Left cardiac atrium (tissue), 4 donors: ENCODE data around the gene NXT1. TPM values are rescaled to one million over a fixed set of nuclear protein-coding genes. Genes with fewer than 3 reads are reported as not detected.

Experiments
- ATAC-seq, 2 donors: fragments of 200-7000 bp; cut with Tn5 transposase; one replicate each; pipeline ENCODE4 v1.9.1; 2020; ENCODE audit warnings: mild to moderate bottlenecking in 2 of 2, moderate library complexity in 2 of 2
- DNase-seq: peaks from one replicate; pipeline ENCODE4 v3.0.0-alpha.2; 2020
- intact Hi-C, 2 donors: fragments of 100-400 bp; cut with DNase I; formaldehyde crosslinking; loops; one replicate each; pipeline versions ENCODE4 v1.14.1 to v1.15.1; 2022 to 2023
- total RNA-seq, 2 donors: library from RNA; stranded (reverse); fragmentation: NEBNext Ultra II Directional; extraction: Animal tissue kit (Norgen Biotek cat#: 25700); gene quantifications; one replicate each; pipeline ENCODE4 v1.2.1, GENCODE V29; 2021
- donor health status: DM: no; HTN: yes; CAD: no.
- donor health status: DM: no; HTN: yes; CAD: no; lungs with severe emphysema.
- donor health status: DM: yes; HTN: yes; CAD: no.
- donor health status: Dilated cardiomyopathy.

Gene NXT1
- total RNA-seq, 2 donors from 2014 or later, result 9.3 to 14.1 TPM

DNA sequence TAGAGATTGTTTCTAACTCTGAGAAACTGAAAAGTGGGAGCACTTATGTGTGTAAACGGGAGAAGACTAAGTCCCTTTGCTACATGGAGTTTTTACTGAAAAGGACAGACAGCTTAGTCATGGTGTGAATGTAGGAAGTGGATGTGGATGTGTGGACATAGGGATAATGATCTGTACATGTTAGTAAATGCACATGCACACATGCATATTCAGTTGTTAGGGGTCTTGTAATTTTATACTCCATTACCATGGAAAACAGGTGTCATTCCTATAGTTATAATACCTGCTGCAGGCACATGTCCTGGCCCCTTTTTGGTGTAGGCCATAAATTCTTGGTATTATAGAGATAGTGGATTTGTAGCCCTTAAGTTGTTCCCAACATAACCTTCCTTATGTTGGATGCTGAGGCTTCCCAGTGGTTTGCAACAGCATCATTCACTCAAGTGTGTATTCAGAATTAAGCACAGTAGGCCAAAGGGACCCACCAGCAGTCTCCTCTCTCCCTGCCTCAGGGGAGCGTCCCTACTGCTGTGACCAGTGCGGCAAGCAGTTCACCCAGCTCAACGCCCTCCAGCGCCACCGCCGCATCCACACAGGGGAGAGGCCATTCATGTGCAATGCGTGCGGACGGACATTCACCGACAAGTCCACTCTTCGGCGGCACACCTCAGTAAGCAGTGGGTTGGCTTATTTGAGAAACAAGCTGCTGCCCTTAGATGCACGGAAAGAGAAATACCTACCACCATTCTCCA lies 18.7 kb downstream of the NXT1 start:
- ATAC-seq (no peak), DNase-seq (no peak)
- intact Hi-C loops, result loop anchor here in 1 of 2 donors (10.0 kb wide), 1 partner anchor 266 kb away; the partner anchor contains the start of gene CST3

DNA sequence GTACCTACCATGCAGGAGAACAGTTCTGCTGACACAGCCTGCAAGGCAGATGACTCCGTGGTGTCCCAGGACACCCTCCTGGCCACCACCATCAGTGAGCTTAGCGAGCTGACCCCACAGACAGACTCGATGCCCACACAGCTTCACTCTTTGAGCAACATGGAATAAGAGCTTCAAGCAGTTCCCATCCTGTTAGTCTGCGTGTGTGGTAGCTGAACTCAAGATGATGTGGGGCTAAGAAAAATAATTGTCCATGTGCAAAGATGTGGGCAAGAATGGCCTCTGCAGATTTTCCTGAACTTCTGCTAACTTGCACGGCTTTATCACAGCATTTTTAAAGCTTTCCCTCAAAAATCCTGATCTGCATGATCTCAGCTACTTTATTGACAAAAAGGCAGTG lies 19.7 kb downstream of the NXT1 start:
- intact Hi-C loops, result no loop called here
- no peak for ATAC-seq
- no peak for DNase-seq

GRCh38 chr20:23370873-23371272 lies 20.3 kb downstream of the NXT1 start:
- no peak for DNase-seq
- ATAC-seq, result no peak
- intact Hi-C loops, result no loop called here

- intact Hi-C loops, result no loop called here
- no peak for DNase-seq
- ATAC-seq, result no peak
These were observed 20.9 kb downstream of the NXT1 start for GRCh38 chr20:23371496-23371895.

DNA sequence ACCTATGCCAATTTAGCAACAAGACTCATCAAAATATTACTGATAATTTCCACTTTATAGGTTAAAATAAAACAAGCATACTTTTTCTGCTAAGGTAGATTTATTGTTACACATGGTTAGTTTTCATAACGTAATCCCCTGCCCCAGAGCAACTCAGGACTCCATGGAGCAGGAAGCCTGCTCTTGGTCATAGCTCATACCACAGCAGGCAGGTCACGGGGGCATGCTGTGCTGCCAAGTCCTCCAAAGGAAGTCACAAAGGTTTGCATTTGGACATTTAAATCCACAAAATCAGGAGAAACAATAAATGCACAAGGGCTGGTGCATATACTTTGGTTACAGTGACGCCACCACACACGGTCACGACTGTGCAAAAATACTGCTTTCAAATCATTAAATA lies 23.9 kb downstream of the NXT1 start:
- no peak for DNase-seq
- ATAC-seq, result peak in 1 of 2 donors; percentile 41
- intact Hi-C loops, result no loop called here

GRCh38 chr20:23375827-23376226 lies 25.2 kb downstream of the NXT1 start:
- DNase-seq (no peak), ATAC-seq (no peak)
- intact Hi-C loops, result no loop called here

- DNase-seq (no peak), ATAC-seq (no peak)
- intact Hi-C loops, result no loop called here
These were observed 29.2 kb downstream of the NXT1 start for GRCh38 chr20:23379772-23380171.

DNA sequence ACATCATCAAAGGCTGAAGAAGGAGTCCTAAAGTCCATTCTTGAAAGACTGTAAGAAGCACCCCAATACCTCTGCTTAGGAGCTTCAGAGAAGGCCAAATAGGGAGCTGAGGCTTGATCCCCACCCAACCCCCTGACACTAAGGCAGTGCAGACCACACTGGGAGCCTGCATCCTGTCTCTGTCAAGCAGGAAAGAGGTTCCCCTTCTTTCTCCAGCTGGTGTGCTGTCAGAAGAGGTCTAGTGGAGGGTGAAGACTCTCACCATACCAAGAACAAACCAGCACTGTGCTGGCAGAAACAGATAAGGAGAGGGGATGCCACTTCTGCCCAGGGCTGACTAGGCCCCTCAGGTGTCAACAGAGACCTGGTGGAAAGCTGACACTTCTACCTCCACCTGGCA lies 31.3 kb downstream of the NXT1 start:
- DNase-seq, result no peak
- ATAC-seq, result no peak
- intact Hi-C loops, result no loop called here

DNA sequence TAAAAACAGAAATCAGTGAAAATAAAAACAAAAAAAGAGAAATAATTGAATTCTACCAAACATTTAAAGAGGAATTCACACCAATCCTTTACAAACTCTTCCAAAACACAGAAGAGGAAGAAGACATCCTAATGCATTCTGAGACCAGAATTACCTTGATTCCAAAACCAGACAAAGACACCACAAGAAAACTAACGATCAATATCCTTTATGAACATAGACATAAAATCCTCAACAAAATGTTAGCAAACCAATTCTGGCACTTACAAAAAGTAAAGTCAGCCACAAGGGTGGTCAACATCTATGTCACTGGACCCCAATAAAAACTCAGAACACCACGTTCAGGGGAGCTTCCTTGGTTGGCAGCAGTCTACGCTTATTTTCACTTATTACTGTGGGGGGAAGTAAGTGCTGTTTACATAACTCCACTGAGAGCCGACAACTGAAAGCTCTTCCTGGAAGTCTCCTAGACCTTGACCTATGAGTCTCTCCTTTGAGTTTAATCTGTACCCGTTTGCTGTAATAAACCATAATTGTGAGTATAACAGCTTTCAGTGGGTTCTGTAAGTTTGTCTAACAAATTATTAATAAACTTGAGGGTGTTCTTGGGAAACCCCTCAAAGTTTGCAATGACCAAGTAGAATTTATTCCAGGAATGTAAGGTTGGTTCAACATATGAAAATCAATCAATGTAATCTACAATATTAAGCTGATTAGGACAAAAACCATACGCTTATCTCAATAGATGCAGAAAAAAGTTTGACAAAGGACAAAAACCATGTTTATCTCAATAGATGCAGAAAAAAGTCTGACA lies 35.9 kb downstream of the NXT1 start:
- no peak for DNase-seq
- ATAC-seq, result no peak
- intact Hi-C loops, result no loop called here

- ATAC-seq (no peak), DNase-seq (no peak)
- intact Hi-C loops, result no loop called here
These were observed 36.5 kb downstream of the NXT1 start for GRCh38 chr20:23387118-23387443.

- intact Hi-C loops, result no loop called here
- ATAC-seq (no peak), DNase-seq (no peak)
These were observed 39.6 kb downstream of the NXT1 start for GRCh38 chr20:23390091-23390774.

DNA sequence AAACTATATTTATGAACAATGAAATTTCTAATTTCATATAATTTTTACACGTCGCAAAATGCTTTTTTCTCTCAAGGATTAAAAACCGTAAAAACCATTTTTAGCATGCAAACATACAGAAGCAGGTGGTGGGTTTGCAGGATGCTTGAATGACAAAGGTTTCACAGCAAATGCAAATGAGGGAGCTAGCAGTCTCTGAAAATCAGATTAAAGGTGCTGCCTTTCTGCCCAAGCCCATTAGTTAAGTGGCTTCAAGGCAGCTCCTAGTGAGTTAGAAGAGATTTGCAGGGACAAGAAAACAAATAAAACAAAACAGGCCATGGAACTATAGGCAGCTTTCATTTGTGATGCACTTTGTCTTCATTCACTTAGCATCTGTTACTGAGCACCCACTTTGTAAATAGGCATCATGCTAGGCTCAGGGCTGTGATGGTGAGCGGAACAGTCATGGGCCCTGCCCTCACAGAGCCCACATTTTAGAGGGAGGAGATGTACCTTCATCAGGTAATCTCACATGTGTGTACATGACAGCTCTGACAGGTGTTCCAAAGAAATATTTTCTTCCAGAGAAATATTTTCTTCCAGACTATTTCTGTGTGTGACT lies 41.2 kb downstream of the NXT1 start:
- ATAC-seq (no peak), DNase-seq (no peak)
- intact Hi-C loops, result no loop called here

DNA sequence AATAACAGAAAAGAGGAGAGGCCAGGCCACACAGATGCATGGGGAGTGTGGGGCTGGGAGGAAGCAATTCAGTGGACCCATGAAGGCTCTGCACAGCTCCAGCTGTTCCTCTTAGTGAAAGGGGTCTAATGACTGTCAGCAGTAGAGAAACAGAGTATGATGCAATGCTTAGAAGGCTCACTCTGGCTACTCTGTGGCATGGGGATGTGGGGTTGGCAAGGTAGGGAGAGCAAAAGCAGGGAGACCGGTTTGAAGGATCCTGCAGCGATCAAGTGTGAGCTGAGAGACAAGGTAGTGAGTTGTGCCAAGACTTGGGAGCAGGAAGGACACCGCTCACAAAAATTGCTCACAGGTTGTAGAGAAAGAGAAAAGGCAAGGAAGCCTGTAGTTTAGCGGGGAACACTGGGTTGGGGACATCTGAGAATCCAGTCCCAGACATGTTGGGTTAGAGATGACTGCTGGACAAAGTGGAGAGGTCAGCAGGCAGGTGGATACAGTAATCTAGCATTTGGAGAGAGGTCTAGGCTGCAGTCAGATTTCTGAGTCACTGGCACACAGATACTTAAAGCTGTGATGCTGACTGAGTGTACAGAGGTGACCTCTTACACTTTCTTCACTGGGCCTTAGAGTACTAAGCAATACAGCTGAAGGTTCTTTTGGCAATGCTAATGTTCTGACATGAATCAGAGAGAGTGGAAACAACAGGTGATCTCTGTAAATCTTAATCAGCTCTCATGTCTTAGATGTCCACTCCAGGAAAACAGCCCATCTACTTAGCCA lies 43.6 kb downstream of the NXT1 start:
- intact Hi-C loops, result no loop called here
- DNase-seq, result no peak

DNA sequence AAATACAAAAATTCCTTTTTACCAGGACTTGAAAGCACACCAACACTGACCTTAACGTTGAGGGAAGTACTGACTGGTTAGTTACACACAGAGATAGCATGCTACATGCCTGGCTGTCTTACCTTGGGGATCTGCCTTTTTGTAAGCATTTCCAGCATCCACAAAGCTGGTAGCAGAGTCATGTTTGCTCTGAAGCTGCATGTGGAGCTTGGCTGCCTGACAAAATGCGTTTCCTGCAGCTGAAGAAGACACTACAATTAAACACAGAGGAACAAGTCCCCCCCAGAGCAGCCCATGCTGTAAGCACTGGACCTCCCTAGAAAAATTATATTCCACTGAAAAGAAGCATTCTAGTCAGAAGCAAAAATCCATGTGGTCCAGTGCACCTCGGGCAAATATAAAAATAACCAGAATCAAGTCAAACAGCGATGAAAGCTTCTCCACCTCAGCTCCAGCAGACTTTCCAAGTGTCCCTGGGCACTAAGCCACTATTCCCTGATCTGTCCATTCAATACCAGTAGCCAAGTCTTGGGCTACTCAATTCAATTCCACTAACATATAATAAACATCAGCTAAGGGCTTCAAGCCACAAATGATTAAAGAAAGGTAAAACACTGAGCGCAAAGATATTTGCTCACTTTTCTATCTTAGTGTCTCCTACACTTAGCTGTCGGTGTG lies 46.5 kb downstream of the NXT1 start:
- DNase-seq, result no peak
- ATAC-seq, result no peak
- intact Hi-C loops, result no loop called here

More for the DNA sequence above, 43.6 kb downstream of the NXT1 start:
- ATAC-seq, result peak in 1 of 2 donors; percentile 15

GRCh38 chr20:23397961-23398360 lies 47.4 kb downstream of the NXT1 start:
- intact Hi-C loops, result no loop called here
- DNase-seq, result peak; percentile 26
- ATAC-seq, result peak in 1 of 2 donors; percentile 45

- DNase-seq (no peak), ATAC-seq (no peak)
- intact Hi-C loops, result no loop called here
These were observed 49.1 kb downstream of the NXT1 start for GRCh38 chr20:23399568-23400241.

DNA sequence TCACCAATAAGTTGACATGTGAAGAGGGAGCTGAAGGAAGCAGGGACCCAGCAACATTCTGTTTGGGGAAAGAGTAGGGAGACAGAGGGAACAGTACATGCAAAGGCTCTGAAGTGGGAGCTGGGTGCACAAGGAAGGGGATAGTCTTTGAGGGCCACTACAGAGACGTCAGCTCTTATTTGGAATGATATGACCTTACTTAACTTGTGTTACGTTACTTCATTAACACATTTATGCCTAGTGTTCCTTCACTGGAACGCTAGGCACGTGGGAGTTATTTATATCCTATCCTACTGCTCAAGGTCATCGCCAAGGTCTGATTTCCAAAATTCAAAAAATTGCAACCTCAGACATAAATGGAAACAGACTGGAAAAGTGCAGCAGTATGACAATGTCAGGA lies 50.5 kb downstream of the NXT1 start:
- peak; percentile 34 to 55 for ATAC-seq
- intact Hi-C loops, result no loop called here

GRCh38 chr20:23403751-23404150 lies 53.2 kb downstream of the NXT1 start:
- ATAC-seq (no peak), DNase-seq (no peak)
- intact Hi-C loops, result no loop called here

More for the DNA sequence above, 50.5 kb downstream of the NXT1 start:
- DNase-seq, result no peak
